LNCAP (cell line): ENCODE data around the gene HMBS.

ENCODE experiments used
- CTCF ChIP-seq: fragments of 450-650 bp; IDR thresholded peaks from 2 replicates; pipeline ENCODE4 v1.5.1; 2017; ENCODE audit warnings: mild to moderate bottlenecking

The HMBS gene

GRCh38 chr11:119048644-119049043, 36.0 kb upstream of the HMBS start:
- no peak for TF ChIP-seq CTCF

GRCh38 chr11:119049081-119049480, 35.6 kb upstream of the HMBS start:
- TF ChIP-seq CTCF = no peak

- no peak for TF ChIP-seq CTCF
Measured at GRCh38 chr11:119051440-119052162, 33.1 kb upstream of the HMBS start.

- no peak for TF ChIP-seq CTCF
Measured at GRCh38 chr11:119052163-119052814, 32.4 kb upstream of the HMBS start.

- no peak for TF ChIP-seq CTCF
Measured at GRCh38 chr11:119054418-119054817, 30.3 kb upstream of the HMBS start.

- TF ChIP-seq CTCF = peak; percentile 22; the same call in 1 of the 2 replicates
Measured at GRCh38 chr11:119055901-119056300, 28.8 kb upstream of the HMBS start.

GRCh38 chr11:119056421-119056999, 28.2 kb upstream of the HMBS start:
- TF ChIP-seq CTCF = no peak; the same call in 1 of the 2 replicates
